NB4 (cell line): Measurements from ENCODE around the gene TOP2A.

Experiments
- POLR2A ChIP-seq: IDR thresholded peaks from 2 replicates; pipeline ENCODE4 v1.6.1; 2011; ENCODE audit warnings: mild to moderate bottlenecking; ENCODE audit not compliant: insufficient read length; ENCODE audit errors: extremely low read depth
- TF ChIP-seq, protein P1 (sequence below): IDR thresholded peaks from one replicate; pipeline ENCODE4 v1.5.1; 2012; ENCODE audit warnings: low read depth, low read length
- TF ChIP-seq, protein P2 (sequence below): IDR thresholded peaks from 2 replicates; pipeline ENCODE4 v1.6.1; 2011; ENCODE audit warnings: low read depth, low read length

DNA sequence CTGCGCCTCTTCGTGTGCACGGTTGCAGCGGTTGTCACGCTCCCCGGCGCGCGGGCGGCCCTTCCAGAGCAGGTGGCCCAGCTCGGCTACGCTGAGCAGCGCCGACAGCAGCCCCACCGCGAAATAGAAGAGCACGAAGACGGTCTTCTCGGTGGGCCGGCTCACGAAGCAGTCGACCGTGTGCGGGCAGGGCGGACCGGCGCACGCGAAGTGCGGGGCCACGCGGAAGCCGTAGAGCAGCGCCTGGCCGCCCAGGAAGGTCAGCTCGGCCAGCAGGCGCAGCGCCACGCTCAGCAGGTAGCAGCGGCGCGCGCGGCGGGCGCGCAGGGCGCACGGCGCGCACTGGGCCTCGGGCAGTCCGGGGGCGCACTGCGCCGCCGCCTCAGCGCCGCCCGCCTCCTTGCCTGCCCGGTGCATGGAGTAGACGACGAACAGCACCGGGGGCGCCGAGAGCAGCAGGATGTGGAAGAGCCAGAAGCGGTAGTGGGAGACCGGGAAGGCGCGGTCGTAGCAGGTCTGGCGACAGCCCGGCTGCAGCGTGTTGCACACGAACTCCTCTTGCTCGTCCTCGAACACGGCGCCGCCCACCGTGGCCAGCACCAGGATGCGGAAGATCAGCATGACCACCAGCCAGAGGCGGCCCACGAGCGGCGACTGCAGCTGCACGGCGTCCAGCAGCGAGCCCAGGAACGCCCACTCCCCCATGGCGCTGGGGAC, 54.4 kb downstream of the TOP2A start:
- TF ChIP-seq, protein P1, sequence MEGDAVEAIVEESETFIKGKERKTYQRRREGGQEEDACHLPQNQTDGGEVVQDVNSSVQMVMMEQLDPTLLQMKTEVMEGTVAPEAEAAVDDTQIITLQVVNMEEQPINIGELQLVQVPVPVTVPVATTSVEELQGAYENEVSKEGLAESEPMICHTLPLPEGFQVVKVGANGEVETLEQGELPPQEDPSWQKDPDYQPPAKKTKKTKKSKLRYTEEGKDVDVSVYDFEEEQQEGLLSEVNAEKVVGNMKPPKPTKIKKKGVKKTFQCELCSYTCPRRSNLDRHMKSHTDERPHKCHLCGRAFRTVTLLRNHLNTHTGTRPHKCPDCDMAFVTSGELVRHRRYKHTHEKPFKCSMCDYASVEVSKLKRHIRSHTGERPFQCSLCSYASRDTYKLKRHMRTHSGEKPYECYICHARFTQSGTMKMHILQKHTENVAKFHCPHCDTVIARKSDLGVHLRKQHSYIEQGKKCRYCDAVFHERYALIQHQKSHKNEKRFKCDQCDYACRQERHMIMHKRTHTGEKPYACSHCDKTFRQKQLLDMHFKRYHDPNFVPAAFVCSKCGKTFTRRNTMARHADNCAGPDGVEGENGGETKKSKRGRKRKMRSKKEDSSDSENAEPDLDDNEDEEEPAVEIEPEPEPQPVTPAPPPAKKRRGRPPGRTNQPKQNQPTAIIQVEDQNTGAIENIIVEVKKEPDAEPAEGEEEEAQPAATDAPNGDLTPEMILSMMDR: no peak
- TF ChIP-seq, protein P2, sequence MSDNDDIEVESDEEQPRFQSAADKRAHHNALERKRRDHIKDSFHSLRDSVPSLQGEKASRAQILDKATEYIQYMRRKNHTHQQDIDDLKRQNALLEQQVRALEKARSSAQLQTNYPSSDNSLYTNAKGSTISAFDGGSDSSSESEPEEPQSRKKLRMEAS: no peak
- TF ChIP-seq POLR2A: no peak
